ENCODE data around the gene TMEM52. TPM values are rescaled to one million over a fixed set of nuclear protein-coding genes. Genes with fewer than 3 reads are reported as not detected.

The TMEM52 gene
- total and polyA plus RNA-seq, 9 of the 15 experiments (the other 6 are each of a cell fraction or from before 2014, with no cell fraction given): 0.37 to 22.5 (median 6.8) TPM

- TF ChIP-seq TFAP4 (CRISPR knock-in tag; IDR thresholded peaks at IDR 0.05; ENCODE audit: borderline replicate concordance) (0 out of 2 replicates have a peak, but pooled peaks have one; percentile 3), ZNF583 (CRISPR knock-in tag; IDR thresholded peaks at IDR 0.05) (peak; percentile 91), HNRNPLL (IDR thresholded peaks at IDR 0.05; ENCODE audit: low read depth, low read length, poor library complexity, severe bottlenecking) (peak; percentile 31), NR2C1 (IDR thresholded peaks at IDR 0.05) (no peak), NR2C1 (tag; IDR thresholded peaks at IDR 0.05) (no peak), THAP12 (CRISPR knock-in tag; IDR thresholded peaks at IDR 0.05) (peak; percentile 96), HNRNPK (IDR thresholded peaks at IDR 0.05; ENCODE audit: low read depth, low read length, poor library complexity, severe bottlenecking) (peak; percentile 5), ZNF507 (tag; conservative IDR thresholded peaks at IDR 0.05) (no peak), GATAD2B (IDR thresholded peaks at IDR 0.05; ENCODE audit: borderline replicate concordance) (peak; percentile 98; the same call in 1 of the 2 replicates), GTF3C2 (IDR thresholded peaks at IDR 0.05; ENCODE audit: borderline replicate concordance, extremely low read depth, insufficient read length) (no peak), MEIS2 (IDR thresholded peaks at IDR 0.05; ENCODE audit: partially characterized antibody) (peak; percentile 29), RBBP5 (IDR thresholded peaks at IDR 0.05; ENCODE audit: borderline replicate concordance, insufficient read depth, low read length, poor library complexity, severe bottlenecking) (peak; percentile 37), U2AF1 (optimal IDR thresholded peaks at IDR 0.05; ENCODE audit: low read depth, low read length) (peak; percentile 19), MTF1 (CRISPR knock-in tag; IDR thresholded peaks at IDR 0.05; ENCODE audit: borderline replicate concordance) (peak; percentile 39; the same call in 1 of the 2 replicates), ZNF707 (CRISPR knock-in tag; conservative IDR thresholded peaks at IDR 0.05) (no peak), CREB1 (IDR thresholded peaks at IDR 0.05) (peak; percentile 95), CREB1 (CRISPR knock-in tag; IDR thresholded peaks at IDR 0.05) (peak; percentile 86), ZFPM2 (CRISPR knock-in tag; IDR thresholded peaks at IDR 0.05) (0 out of 2 replicates have a peak, but pooled peaks have one; percentile 53)
- TF ChIP-seq, protein P1, sequence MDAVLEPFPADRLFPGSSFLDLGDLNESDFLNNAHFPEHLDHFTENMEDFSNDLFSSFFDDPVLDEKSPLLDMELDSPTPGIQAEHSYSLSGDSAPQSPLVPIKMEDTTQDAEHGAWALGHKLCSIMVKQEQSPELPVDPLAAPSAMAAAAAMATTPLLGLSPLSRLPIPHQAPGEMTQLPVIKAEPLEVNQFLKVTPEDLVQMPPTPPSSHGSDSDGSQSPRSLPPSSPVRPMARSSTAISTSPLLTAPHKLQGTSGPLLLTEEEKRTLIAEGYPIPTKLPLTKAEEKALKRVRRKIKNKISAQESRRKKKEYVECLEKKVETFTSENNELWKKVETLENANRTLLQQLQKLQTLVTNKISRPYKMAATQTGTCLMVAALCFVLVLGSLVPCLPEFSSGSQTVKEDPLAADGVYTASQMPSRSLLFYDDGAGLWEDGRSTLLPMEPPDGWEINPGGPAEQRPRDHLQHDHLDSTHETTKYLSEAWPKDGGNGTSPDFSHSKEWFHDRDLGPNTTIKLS (IDR thresholded peaks at IDR 0.05; ENCODE audit: borderline replicate concordance, low read depth): peak; percentile 56; the same call in 1 of the 2 replicates
Observed at GRCh38 chr1:1890506-1891348, 28.4 kb downstream of the TMEM52 start, which contains the start of gene GNB1 (continued).

Data from K562 (cell line).